NCI-H2171 treated with DMSO at 0.1 percent for 48 hours (cell line): ENCODE measurements around the gene TUBG2.

Experiments
- DNase-seq: peaks from one replicate; lab custom pipeline; 2025; lab: John Stamatoyannopoulos, UW

TUBG2 gene

DNA sequence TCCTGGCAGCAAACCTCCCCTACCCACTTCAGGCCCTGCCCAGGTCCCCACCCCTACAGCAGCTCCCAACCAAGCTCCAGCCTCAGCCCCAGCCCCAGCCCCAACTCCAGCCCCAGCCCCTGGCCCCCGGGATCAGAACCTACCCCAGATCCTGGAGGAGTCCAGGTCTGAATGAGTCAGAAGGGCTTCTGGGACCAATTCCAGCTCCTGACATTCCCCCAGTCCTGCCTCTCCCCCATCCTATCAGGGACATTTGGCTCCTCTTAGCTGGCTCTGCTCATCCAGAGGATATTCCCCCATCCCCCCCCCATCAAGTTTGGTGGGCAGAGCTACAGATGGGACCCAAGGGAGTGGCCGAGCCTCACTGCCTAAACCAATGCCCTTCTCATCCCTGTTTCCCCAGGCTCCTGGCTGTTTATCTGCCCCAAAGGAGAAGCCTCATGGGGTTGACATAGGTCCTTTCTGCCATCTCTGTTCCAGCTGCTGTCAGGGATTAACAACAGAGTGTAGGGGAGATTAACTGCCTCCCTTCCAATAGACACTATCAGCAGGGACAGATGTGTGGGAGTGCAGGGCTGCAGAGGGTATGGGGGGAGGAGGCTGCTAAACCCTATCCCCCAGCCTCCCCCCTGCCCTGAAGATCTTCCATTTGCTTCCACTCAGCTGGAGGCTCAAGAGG is 39.8 kb downstream of the TUBG2 start:
- DNase-seq, result peak; percentile 13

DNA sequence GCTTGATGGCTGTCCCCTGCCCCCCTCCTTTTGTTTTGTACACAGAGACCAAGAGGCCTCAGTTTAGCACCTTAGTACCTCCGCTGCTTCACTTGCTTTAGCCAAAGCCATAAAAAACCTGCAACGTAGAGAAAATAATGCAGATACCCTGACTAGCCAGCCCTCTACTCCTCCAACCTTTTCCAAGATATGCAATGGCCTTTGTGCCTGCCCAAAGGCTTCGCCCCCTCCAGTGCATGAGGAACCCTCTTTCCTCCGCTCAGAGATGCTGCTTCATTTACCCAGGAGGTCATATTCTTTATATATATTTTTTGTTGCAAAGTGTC is 40.3 kb downstream of the TUBG2 start:
- DNase-seq, result no peak

DNA sequence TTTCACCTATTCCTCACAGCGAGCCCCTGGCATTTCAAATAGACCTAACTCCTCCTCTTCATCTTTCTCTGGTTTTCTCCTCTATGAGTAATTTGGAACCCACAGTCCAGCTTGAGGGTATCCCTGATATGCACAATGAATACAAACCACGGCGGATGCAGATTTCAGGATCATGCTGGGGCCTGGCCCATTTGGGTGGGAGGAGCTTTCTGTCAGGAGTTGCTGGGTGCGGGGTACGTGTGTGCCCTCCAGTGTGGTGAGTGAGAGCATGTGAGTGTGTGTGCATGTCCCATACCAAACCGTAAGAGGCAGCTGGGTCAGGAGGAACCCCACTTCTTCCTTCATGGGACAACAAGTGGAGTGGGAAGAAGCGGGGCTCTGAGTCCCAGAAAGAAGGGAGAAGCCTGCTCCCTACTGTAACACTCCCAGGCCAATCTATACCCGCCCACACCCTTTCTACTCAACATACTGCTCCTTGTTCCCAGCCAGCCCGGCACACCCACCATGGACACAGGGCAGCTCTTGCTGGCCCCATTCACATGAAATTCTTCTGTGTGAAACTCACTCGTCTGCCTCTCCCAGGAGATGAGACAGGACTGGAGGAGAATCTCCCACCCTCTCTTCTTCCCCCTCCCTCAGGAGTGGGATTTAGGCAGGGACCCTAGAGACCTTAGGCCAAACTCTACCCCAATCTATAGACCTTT is 41.7 kb downstream of the TUBG2 start:
- no peak for DNase-seq

DNA sequence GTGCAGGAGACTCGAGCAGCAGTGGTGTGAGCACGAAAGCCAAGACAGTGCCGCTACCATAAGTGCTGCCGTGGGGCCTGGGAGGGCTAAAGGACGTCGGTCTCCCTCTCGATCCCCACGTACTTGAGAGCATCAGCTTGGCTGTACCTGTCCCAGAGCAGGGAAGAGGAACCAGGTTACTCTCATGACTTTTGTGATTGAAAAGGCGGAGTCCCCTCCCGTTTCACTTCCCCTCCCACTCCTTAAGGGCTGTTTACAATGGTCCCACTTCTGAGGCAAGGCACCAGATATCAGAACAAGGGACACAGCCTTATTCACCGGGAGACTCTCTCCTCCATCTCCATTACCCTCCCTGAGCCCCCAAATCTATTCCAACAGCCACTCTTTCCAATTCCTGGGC is 43.4 kb downstream of the TUBG2 start:
- no peak for DNase-seq

DNA sequence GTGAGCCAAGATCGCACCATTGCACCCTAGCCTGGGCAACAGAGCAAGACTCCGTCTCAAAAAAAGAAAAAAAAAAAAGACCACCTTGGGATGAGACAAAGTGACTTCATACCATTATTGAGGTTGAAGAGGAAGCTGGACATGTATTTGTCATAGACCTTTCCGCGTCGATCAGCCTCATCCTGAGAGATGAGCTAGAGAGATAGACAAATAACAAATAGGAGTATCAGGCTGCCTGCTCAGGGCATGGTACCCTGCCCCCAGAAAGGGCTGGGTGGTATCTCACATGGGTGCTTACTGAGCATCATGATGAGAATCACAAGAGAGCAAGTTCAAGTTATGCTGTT is 45.4 kb downstream of the TUBG2 start:
- DNase-seq, result no peak

DNA sequence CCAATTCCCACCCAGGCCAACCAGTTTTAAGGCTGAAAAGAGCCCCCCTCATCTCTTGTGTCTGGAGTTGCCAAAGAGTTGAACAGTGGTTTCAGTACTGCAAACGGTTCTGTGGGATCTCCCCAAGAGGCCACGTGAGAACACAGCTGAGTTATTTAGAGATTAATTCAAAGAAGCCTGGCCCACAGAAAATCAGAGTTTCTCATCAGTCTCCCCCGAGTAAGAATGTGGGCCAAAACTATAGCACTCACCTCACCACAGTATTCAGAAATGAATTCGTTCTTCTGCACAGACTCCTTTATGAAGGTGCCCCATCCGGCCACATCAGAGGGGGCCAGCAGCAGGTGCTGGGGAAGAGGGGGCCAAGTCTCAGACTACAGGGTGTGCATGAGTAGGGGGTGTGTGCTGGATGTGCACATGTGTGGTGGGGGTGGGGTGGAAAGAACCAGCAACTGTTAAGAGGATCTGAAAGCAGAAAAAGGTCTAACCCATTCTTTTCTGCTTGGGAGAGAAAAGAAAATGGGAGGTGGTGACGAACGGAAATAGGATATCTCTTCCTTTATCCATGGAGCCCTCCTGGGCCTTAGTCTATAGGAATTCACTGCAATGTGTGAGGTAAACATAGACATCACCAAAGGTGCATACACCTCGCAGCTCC is 45.9 kb downstream of the TUBG2 start:
- DNase-seq, result no peak

DNA sequence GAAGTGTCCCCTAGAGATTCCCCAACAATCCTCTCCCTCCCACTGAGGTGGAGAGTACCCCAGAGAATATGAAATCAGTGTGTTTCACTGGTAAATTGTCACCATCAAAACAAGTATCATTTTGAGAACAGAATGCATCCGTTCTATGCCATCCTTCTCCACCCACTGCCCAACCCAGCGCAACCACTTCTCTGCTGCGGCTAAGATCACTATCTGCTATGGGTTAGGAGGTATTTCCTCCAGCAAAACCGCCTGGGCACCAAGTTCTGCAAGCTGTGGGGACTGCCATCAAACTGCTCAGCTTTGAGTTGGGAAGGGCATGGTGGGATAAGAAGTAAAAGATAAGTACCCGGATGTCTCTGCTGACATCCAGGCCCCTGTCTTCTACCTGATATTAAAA is 47.6 kb downstream of the TUBG2 start:
- no peak for DNase-seq

DNA sequence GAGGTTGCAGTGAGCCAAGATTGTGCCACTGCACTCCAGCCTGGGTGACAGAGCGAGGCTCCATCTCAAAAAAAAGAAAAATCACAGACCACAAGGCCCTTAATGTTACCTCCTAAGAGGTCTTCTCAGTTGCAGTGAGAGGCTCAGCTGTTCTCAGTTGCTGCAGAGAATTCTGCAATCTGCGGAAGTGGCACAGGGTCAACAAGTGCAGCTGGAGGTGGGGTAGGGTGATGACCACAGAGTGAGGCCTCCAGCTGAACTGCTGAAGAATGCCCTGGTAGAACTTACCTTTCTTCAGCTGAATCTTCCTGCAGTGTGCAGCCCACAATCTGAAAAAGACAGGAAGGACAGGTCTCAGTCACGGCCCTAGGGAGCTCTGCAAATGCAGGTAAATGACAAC is 49.5 kb downstream of the TUBG2 start:
- DNase-seq, result no peak

DNA sequence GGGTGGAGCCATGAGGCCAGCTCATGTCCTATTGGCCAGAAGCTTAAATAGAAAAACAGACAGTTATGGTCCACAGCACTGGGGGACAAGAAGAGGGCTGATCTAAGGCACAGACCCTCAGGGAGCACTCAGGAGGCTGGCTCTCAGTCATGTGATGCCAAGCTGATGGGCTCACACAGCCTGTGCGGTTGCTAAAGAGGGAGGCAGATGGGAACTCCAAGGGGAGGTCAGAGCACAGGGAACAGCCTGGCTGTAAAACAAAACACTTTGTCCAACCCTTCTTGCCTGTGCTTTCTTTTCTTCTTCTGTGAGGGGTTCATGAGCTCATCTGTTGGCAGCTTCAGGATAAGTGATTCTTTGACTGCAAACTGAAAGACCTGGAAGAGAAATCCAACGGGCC is 50.5 kb downstream of the TUBG2 start:
- DNase-seq, result peak; percentile 56
